ENCODE results near the gene RNLS. TPM values are rescaled to one million over a fixed set of nuclear protein-coding genes. Genes with fewer than 3 reads are reported as not detected.
A peak's percentile ranks its signal among the peaks of the same experiment; 100 is the strongest.

Gene RNLS
- total RNA-seq, 1 experiment from 2014 or later, result 11.4 TPM

- Histone ChIP-seq H3K27me3 (ENCODE audit: control insufficient read depth, insufficient read depth, low read length) (no peaks in the 10 kb centered on the region; the same call in 1 of the 2 replicates), H3K4me1 (ENCODE audit: control insufficient read depth, insufficient read depth, low read length) (peaks cover 20% of the 10 kb centered on the region), H3K4me3 (ENCODE audit: low read depth in 2 of 2, low read length in 2 of 2) (peak overlapping the region in 1 of 2 experiments; percentile 7; a peak in 2 of 4 replicates), H3K27ac (ENCODE audit: low read length) (peak overlapping the region; percentile 75), H3K36me3 (ENCODE audit: control insufficient read depth, insufficient read depth, low read length) (no peaks in the 10 kb centered on the region), H3K9me3 (ENCODE audit: control insufficient read depth, insufficient read depth, low read depth, low read length) (no peaks in the 10 kb centered on the region)
- ChIA-PET POLR2A (interaction anchor here (0.5 to 0.7 kb wide), 2 partner anchors 385 to 1058 kb away, joined by 3 to 11 read pairs; partner anchors contain the start of gene IFIT2), CTCF (no interaction called here)
- no TSS peak for BruUV-seq (replicated peaks)
- TF ChIP-seq, protein P1, sequence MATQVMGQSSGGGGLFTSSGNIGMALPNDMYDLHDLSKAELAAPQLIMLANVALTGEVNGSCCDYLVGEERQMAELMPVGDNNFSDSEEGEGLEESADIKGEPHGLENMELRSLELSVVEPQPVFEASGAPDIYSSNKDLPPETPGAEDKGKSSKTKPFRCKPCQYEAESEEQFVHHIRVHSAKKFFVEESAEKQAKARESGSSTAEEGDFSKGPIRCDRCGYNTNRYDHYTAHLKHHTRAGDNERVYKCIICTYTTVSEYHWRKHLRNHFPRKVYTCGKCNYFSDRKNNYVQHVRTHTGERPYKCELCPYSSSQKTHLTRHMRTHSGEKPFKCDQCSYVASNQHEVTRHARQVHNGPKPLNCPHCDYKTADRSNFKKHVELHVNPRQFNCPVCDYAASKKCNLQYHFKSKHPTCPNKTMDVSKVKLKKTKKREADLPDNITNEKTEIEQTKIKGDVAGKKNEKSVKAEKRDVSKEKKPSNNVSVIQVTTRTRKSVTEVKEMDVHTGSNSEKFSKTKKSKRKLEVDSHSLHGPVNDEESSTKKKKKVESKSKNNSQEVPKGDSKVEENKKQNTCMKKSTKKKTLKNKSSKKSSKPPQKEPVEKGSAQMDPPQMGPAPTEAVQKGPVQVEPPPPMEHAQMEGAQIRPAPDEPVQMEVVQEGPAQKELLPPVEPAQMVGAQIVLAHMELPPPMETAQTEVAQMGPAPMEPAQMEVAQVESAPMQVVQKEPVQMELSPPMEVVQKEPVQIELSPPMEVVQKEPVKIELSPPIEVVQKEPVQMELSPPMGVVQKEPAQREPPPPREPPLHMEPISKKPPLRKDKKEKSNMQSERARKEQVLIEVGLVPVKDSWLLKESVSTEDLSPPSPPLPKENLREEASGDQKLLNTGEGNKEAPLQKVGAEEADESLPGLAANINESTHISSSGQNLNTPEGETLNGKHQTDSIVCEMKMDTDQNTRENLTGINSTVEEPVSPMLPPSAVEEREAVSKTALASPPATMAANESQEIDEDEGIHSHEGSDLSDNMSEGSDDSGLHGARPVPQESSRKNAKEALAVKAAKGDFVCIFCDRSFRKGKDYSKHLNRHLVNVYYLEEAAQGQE (IDR thresholded peaks at IDR 0.05; ENCODE audit: insufficient read depth in 1 of 2, low read depth in 2 of 2, low read length in 1 of 2), result 0 out of 4 replicates have a peak, but pooled peaks of 1 of the 2 experiments have one; percentile 7
- TF ChIP-seq CTCF (IDR thresholded peaks at IDR 0.05), result no peak
- no peak for TF ChIP-seq SIN3A (IDR thresholded peaks at IDR 0.05; ENCODE audit: borderline replicate concordance, insufficient read depth, low read depth, low read length)
- no peak; the same call in 1 of the 2 replicates for TF ChIP-seq POLR2AphosphoS5 (IDR thresholded peaks at IDR 0.05; ENCODE audit: low read depth, low read length)
- TF ChIP-seq TCF7L2 (IDR thresholded peaks at IDR 0.05; ENCODE audit: low read depth, low read length), result peak; percentile 59; the same call in 1 of the 2 replicates
- no peak for DNase-seq (ENCODE audit: low read depth, low spot score)
- peak; percentile 89 for ATAC-seq
- intact Hi-C loops (cut with micrococcal nuclease; ENCODE audit: unreplicated experiment), result no loop called here
- in situ Hi-C loops (cut with HindIII; ENCODE audit: low pct_unique_long_range_greater_than_20kb, low sequenced_read_pairs), result no loop called here
Observed at GRCh38 chr10:88243836-88244730, 339.0 kb downstream of the RNLS start.

DNA sequence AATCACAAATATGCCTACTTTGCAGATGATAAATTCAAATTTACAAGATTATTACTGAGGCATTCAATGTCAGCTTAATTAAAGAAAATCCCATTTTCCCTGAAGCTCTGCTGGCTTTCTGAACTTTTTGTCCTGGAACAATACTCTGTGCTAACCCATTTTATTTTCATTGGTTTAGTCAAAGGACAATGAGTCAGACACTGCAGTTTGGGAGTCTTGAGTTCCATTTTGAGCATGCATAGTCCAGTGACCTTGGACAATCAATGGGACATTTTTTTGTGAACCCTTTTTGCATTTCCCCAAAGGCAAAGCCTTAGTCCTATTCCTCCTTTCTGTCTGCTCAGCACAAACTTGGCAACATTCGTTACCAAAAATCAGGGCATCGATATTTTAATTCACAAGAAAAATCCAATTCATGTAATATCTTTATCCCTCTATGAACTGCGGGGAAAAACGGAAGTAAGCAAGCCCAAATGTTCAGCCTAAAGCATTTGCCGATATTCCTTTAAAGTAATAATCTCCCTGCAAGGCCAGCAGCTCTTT, 339.8 kb downstream of the RNLS start:
- BruUV-seq (replicated peaks), result no TSS peak
- in situ Hi-C loops (cut with HindIII; ENCODE audit: low pct_unique_long_range_greater_than_20kb, low sequenced_read_pairs), result no loop called here
- POLR2A ChIA-PET, result interaction anchor here (0.7 kb wide), 1 partner anchor 1059 kb away, joined by 3 read pairs; the partner anchor contains the start of gene IFIT2

More for the DNA sequence above, 339.8 kb downstream of the RNLS start:
- DNase-seq (ENCODE audit: low read depth, low spot score) (no peak), ATAC-seq (peak; percentile 17; the same call in 1 of the 2 replicates)
- Histone ChIP-seq H3K4me1 (ENCODE audit: control insufficient read depth, insufficient read depth, low read length) (peaks cover 23% of the 10 kb centered on the region), H3K9me3 (ENCODE audit: control insufficient read depth, insufficient read depth, low read depth, low read length) (no peaks in the 10 kb centered on the region), H3K36me3 (ENCODE audit: control insufficient read depth, insufficient read depth, low read length) (no peaks in the 10 kb centered on the region), H3K27me3 (ENCODE audit: control insufficient read depth, insufficient read depth, low read length) (no peaks in the 10 kb centered on the region; the same call in 1 of the 2 replicates), H3K4me3 (ENCODE audit: low read depth in 2 of 2, low read length in 2 of 2) (peak overlapping the region in 1 of 2 experiments; percentile 7; a peak in 2 of 4 replicates), H3K27ac (ENCODE audit: low read length) (peak overlapping the region; percentile 75)
- intact Hi-C loops (cut with micrococcal nuclease; ENCODE audit: unreplicated experiment), result no loop called here
- CTCF ChIA-PET, result no interaction called here
- TF ChIP-seq CTCF (IDR thresholded peaks at IDR 0.05), result no peak
- no peak for TF ChIP-seq SIN3A (IDR thresholded peaks at IDR 0.05; ENCODE audit: borderline replicate concordance, insufficient read depth, low read depth, low read length)
- TF ChIP-seq TCF7L2 (IDR thresholded peaks at IDR 0.05; ENCODE audit: low read depth, low read length), result no peak
- TF ChIP-seq POLR2AphosphoS5 (IDR thresholded peaks at IDR 0.05; ENCODE audit: low read depth, low read length), result no peak
- TF ChIP-seq, protein P1 (IDR thresholded peaks at IDR 0.05; ENCODE audit: insufficient read depth in 1 of 2, low read depth in 2 of 2, low read length in 1 of 2), result no peak

Measured in Panc1 (cell line).